Gastrocnemius medialis (tissue), 4 donors: ENCODE measurements around the gene ELANE.

Source experiments
- POLR2A ChIP-seq, 2 donors: fragments of 450-650 bp; IDR thresholded peaks; one replicate each; pipeline ENCODE4 v1.6.1; 2017; ENCODE audit warnings: antibody characterized with exemption in 2 of 2, mild to moderate bottlenecking in 2 of 2, moderate library complexity in 2 of 2
- TF ChIP-seq, protein P1 (sequence below), 5 experiments: fragments of 450-650 bp in 3 of 5; fragments of 200-600 bp in 2 of 5; sonication (generic) in 2 of 5; IDR thresholded peaks in 4 of 5; conservative IDR thresholded peaks in 1 of 5; 1 replicate in 4 of 5; 2 replicates in 1 of 5; pipeline ENCODE4 v1.5.1; 2016 to 2019; ENCODE audit warnings: antibody characterized with exemption in 5 of 5, mild to moderate bottlenecking in 3 of 5, moderate library complexity in 3 of 5

DNA sequence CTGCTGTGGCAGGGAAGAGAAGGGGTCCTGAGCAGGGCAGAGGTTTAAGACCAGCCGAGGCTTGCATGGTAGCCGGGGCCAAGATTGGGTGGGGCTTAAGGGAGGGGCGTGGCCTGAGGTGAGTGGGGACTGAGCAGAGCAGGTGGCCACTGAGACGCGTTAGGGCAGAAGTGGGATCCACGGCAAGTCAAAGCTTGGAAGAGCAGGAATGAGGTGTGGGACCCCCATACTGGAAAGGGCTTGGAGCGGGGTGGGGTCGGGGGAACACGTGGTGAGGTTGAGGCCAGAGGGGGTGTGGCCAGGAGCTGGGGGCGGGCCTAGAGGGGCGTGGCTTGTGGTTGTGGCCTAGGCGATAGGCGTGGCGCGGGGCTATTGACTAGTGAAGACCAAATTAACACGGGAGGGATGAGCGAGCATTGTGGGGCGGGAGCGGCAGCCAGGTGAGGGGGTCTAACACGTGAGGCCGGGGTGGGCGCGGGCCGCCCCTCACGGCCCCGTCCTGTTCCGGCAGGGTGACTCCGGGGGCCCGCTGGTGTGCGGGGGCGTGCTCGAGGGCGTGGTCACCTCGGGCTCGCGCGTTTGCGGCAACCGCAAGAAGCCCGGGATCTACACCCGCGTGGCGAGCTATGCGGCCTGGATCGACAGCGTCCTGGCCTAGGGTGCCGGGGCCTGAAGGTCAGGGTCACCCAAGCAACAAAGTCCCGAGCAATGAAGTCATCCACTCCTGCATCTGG is 10.6 kb downstream of the ELANE start:
- TF ChIP-seq, protein P1, sequence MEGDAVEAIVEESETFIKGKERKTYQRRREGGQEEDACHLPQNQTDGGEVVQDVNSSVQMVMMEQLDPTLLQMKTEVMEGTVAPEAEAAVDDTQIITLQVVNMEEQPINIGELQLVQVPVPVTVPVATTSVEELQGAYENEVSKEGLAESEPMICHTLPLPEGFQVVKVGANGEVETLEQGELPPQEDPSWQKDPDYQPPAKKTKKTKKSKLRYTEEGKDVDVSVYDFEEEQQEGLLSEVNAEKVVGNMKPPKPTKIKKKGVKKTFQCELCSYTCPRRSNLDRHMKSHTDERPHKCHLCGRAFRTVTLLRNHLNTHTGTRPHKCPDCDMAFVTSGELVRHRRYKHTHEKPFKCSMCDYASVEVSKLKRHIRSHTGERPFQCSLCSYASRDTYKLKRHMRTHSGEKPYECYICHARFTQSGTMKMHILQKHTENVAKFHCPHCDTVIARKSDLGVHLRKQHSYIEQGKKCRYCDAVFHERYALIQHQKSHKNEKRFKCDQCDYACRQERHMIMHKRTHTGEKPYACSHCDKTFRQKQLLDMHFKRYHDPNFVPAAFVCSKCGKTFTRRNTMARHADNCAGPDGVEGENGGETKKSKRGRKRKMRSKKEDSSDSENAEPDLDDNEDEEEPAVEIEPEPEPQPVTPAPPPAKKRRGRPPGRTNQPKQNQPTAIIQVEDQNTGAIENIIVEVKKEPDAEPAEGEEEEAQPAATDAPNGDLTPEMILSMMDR (IDR thresholded peaks at IDR 0.05 in 4 of 5, conservative IDR thresholded peaks at IDR 0.05 in 1 of 5), result no peak
- no peak for TF ChIP-seq POLR2A (IDR thresholded peaks at IDR 0.05)
